Prostate gland (tissue), 2 donors: ENCODE measurements around the gene RALGDS.

Experiments
- POLR2AphosphoS5 ChIP-seq: sonication (generic); formaldehyde crosslinking; IDR thresholded peaks from one replicate; pipeline ENCODE4 v1.6.1; 2017; ENCODE audit warnings: antibody characterized with exemption
- TF ChIP-seq, protein P1 (sequence below), 4 experiments: fragments of 200-600 bp in 2 of 4; fragments of 450-650 bp in 2 of 4; sonication (generic) in 2 of 4; IDR thresholded peaks; 1 replicate in 3 of 4; 2 replicates in 1 of 4; pipeline ENCODE4 v1.5.1; 2016 to 2019; ENCODE audit warnings: antibody characterized with exemption in 4 of 4, mild to moderate bottlenecking in 2 of 4, moderate library complexity in 2 of 4

DNA sequence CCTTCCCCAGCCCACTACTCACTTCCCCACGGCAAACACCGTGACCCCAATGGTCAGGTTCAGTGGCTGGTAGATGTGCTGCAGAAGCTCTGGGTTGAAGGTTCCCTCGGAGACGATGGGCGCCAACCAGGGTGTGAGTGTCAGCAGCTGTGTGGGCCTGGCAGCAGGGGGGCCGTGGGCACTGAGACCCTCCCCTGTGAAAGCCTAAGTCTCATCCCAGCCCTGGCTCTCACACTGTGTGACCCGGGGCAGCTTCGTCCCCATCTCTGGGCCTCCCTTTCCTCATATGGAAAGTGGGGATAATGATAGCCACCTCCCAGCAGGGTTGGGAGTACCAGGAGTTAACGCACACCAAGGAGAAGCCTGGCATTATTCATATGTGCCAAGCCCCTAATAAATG, 34.1 kb upstream of the RALGDS start:
- no peak for TF ChIP-seq POLR2AphosphoS5
- TF ChIP-seq, protein P1, sequence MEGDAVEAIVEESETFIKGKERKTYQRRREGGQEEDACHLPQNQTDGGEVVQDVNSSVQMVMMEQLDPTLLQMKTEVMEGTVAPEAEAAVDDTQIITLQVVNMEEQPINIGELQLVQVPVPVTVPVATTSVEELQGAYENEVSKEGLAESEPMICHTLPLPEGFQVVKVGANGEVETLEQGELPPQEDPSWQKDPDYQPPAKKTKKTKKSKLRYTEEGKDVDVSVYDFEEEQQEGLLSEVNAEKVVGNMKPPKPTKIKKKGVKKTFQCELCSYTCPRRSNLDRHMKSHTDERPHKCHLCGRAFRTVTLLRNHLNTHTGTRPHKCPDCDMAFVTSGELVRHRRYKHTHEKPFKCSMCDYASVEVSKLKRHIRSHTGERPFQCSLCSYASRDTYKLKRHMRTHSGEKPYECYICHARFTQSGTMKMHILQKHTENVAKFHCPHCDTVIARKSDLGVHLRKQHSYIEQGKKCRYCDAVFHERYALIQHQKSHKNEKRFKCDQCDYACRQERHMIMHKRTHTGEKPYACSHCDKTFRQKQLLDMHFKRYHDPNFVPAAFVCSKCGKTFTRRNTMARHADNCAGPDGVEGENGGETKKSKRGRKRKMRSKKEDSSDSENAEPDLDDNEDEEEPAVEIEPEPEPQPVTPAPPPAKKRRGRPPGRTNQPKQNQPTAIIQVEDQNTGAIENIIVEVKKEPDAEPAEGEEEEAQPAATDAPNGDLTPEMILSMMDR (IDR thresholded peaks at IDR 0.05): no peak
